ENCODE data around the gene ABCA3. TPM values are rescaled to one million over a fixed set of nuclear protein-coding genes. Genes with fewer than 3 reads are reported as not detected.

Gene ABCA3
- total and polyA plus RNA-seq, 2 of the 8 experiments (the other 6 are each of a cell fraction or from before 2014, with no cell fraction given): 5.7 to 7.9 TPM

GRCh38 chr16:2226245-2226793, 114.2 kb downstream of the ABCA3 start (continued):
- TF ChIP-seq CTCF (IDR thresholded peaks at IDR 0.05; ENCODE audit: control extremely low read depth in 1 of 3, insufficient read depth in 1 of 3, low read depth in 1 of 3, low read length in 3 of 3) (no peak), POLR2A (IDR thresholded peaks at IDR 0.05; ENCODE audit: control extremely low read depth in 1 of 2, low read depth in 2 of 2, low read length in 2 of 2) (no peak), CHD2 (IDR thresholded peaks at IDR 0.05; ENCODE audit: low read length) (no peak)

MicroRNAs within 50 kb of the gene (microRNA counts, 767-probe panel; counts per million panel counts)
- 879 counts per million, percentile 95 among the panel's probes with 10 or more counts for microRNA hsa-miR-940

Small RNA genes within 50 kb of the gene (microRNA-seq; reads per million reads assigned to microRNA genes)
- gene MIR3677 (ENCODE audit: borderline microRNAs expressed in 2 of 2, borderline number of aligned reads in 2 of 2, borderline replicate concordance in 1 of 2): 0 reads per million in 2 experiments
- gene MIR4717 (ENCODE audit: borderline microRNAs expressed in 2 of 2, borderline number of aligned reads in 2 of 2, borderline replicate concordance in 1 of 2): 0 reads per million in 2 experiments

Small RNA genes within 50 kb of the gene (small RNA-seq; reads per million reads assigned to genes)
- gene MIR3677 (ENCODE audit: insufficient read depth): 0.86 reads per million
- not detected for gene MIR4717 (ENCODE audit: insufficient read depth)

Other genes starting within 250 kb of the ABCA3 start
- gene PKD1, start 204.8 kb downstream of the ABCA3 start, total RNA-seq (2021; fragmentation: NEBNext Ultra II Directional; extraction: Animal tissue kit (Norgen Biotek cat#: 25700)): 52.7 and 63.5 TPM in 2 replicates
- gene PKD1, start 204.8 kb downstream of the ABCA3 start, polyA plus RNA-seq (2011; rRNA removed): 40.6 and 59.4 TPM in 2 replicates
- gene RAB26, start 192.1 kb downstream of the ABCA3 start, total RNA-seq (2021; fragmentation: NEBNext Ultra II Directional; extraction: Animal tissue kit (Norgen Biotek cat#: 25700)): 4.3 and 5.3 TPM in 2 replicates
- gene RAB26, start 192.1 kb downstream of the ABCA3 start, polyA plus RNA-seq (2011; rRNA removed): 5.4 and 6.6 TPM in 2 replicates
- gene TRAF7, start 184.9 kb downstream of the ABCA3 start, total RNA-seq (2021; fragmentation: NEBNext Ultra II Directional; extraction: Animal tissue kit (Norgen Biotek cat#: 25700)): 148 and 155 TPM in 2 replicates
- 96.8 and 140 TPM in 2 replicates for gene TRAF7, start 184.9 kb downstream of the ABCA3 start, polyA plus RNA-seq (2011; rRNA removed)
- 6.4 and 6.5 TPM in 2 replicates for gene CASKIN1, start 144.1 kb downstream of the ABCA3 start, total RNA-seq (2021; fragmentation: NEBNext Ultra II Directional; extraction: Animal tissue kit (Norgen Biotek cat#: 25700))
- gene CASKIN1, start 144.1 kb downstream of the ABCA3 start, polyA plus RNA-seq (2011; rRNA removed): 1.2 and 2.7 TPM in 2 replicates
- gene MLST8, start 135.3 kb downstream of the ABCA3 start, total RNA-seq (2021; fragmentation: NEBNext Ultra II Directional; extraction: Animal tissue kit (Norgen Biotek cat#: 25700)): 67.6 and 69.6 TPM in 2 replicates
- gene MLST8, start 135.3 kb downstream of the ABCA3 start, polyA plus RNA-seq (2011; rRNA removed): 321 and 440 TPM in 2 replicates
- 6.1 and 8.5 TPM in 2 replicates for gene BRICD5, start 129.9 kb downstream of the ABCA3 start, total RNA-seq (2021; fragmentation: NEBNext Ultra II Directional; extraction: Animal tissue kit (Norgen Biotek cat#: 25700))
- gene BRICD5, start 129.9 kb downstream of the ABCA3 start, polyA plus RNA-seq (2011; rRNA removed): 8.6 and 14.2 TPM in 2 replicates
- gene PGP, start 125.9 kb downstream of the ABCA3 start, total RNA-seq (2021; fragmentation: NEBNext Ultra II Directional; extraction: Animal tissue kit (Norgen Biotek cat#: 25700)): 30.9 and 32.6 TPM in 2 replicates
- gene PGP, start 125.9 kb downstream of the ABCA3 start, polyA plus RNA-seq (2011; rRNA removed): 55.9 and 63.9 TPM in 2 replicates
- gene E4F1, start 117.1 kb downstream of the ABCA3 start, total RNA-seq (2021; fragmentation: NEBNext Ultra II Directional; extraction: Animal tissue kit (Norgen Biotek cat#: 25700)): 21.9 and 22.2 TPM in 2 replicates
- 27.0 and 34.2 TPM in 2 replicates for gene E4F1, start 117.1 kb downstream of the ABCA3 start, polyA plus RNA-seq (2011; rRNA removed)
- gene DNASE1L2, start 104.3 kb downstream of the ABCA3 start, total RNA-seq (2021; fragmentation: NEBNext Ultra II Directional; extraction: Animal tissue kit (Norgen Biotek cat#: 25700)): 0.19 and 0.35 TPM in 2 replicates
- gene DNASE1L2, start 104.3 kb downstream of the ABCA3 start, polyA plus RNA-seq (2011; rRNA removed): 0.75 and 0.97 TPM in 2 replicates
- gene ECI1, start 89.1 kb downstream of the ABCA3 start, total RNA-seq (2021; fragmentation: NEBNext Ultra II Directional; extraction: Animal tissue kit (Norgen Biotek cat#: 25700)): 79.5 and 80.0 TPM in 2 replicates
- 151 and 154 TPM in 2 replicates for gene ECI1, start 89.1 kb downstream of the ABCA3 start, polyA plus RNA-seq (2011; rRNA removed)
- gene RNPS1, start 72.6 kb downstream of the ABCA3 start, total RNA-seq (2021; fragmentation: NEBNext Ultra II Directional; extraction: Animal tissue kit (Norgen Biotek cat#: 25700)): 330 and 357 TPM in 2 replicates
- 350 and 516 TPM in 2 replicates for gene RNPS1, start 72.6 kb downstream of the ABCA3 start, polyA plus RNA-seq (2011; rRNA removed)
- gene CCNF, start 88.7 kb upstream of the ABCA3 start, total RNA-seq (2021; fragmentation: NEBNext Ultra II Directional; extraction: Animal tissue kit (Norgen Biotek cat#: 25700)): 54.3 and 55.9 TPM in 2 replicates
- gene CCNF, start 88.7 kb upstream of the ABCA3 start, polyA plus RNA-seq (2011; rRNA removed): 15.4 and 25.5 TPM in 2 replicates
- 54.2 and 54.6 TPM in 2 replicates for gene TEDC2, start 119.4 kb upstream of the ABCA3 start, total RNA-seq (2021; fragmentation: NEBNext Ultra II Directional; extraction: Animal tissue kit (Norgen Biotek cat#: 25700))
- gene TEDC2, start 119.4 kb upstream of the ABCA3 start, polyA plus RNA-seq (2011; rRNA removed): 55.6 and 71.2 TPM in 2 replicates
- gene NTN3, start 130.6 kb upstream of the ABCA3 start, total RNA-seq (2021; fragmentation: NEBNext Ultra II Directional; extraction: Animal tissue kit (Norgen Biotek cat#: 25700)): 0.34 and 0.52 TPM in 2 replicates
- 0.30 and 0.74 TPM in 2 replicates for gene NTN3, start 130.6 kb upstream of the ABCA3 start, polyA plus RNA-seq (2011; rRNA removed)
- 18.6 and 21.5 TPM in 2 replicates for gene TBC1D24, start 134.4 kb upstream of the ABCA3 start, total RNA-seq (2021; fragmentation: NEBNext Ultra II Directional; extraction: Animal tissue kit (Norgen Biotek cat#: 25700))
- 8.7 and 13.3 TPM in 2 replicates for gene TBC1D24, start 134.4 kb upstream of the ABCA3 start, polyA plus RNA-seq (2011; rRNA removed)
- 176 and 199 TPM in 2 replicates for gene ATP6V0C, start 173.2 kb upstream of the ABCA3 start, total RNA-seq (2021; fragmentation: NEBNext Ultra II Directional; extraction: Animal tissue kit (Norgen Biotek cat#: 25700))
- gene ATP6V0C, start 173.2 kb upstream of the ABCA3 start, polyA plus RNA-seq (2011; rRNA removed): 125 and 218 TPM in 2 replicates
- 43.0 and 45.0 TPM in 2 replicates for gene AMDHD2, start 179.6 kb upstream of the ABCA3 start, total RNA-seq (2021; fragmentation: NEBNext Ultra II Directional; extraction: Animal tissue kit (Norgen Biotek cat#: 25700))
- gene AMDHD2, start 179.6 kb upstream of the ABCA3 start, polyA plus RNA-seq (2011; rRNA removed): 54.6 and 77.1 TPM in 2 replicates
- not detected in 2 replicates for gene CEMP1, start 190.7 kb upstream of the ABCA3 start, total RNA-seq (2021; fragmentation: NEBNext Ultra II Directional; extraction: Animal tissue kit (Norgen Biotek cat#: 25700))
- gene CEMP1, start 190.7 kb upstream of the ABCA3 start, polyA plus RNA-seq (2011; rRNA removed): 0.08 TPM in 1 of 2 replicates, not detected in the other
- 27.8 and 28.0 TPM in 2 replicates for gene PDPK1, start 197.3 kb upstream of the ABCA3 start, total RNA-seq (2021; fragmentation: NEBNext Ultra II Directional; extraction: Animal tissue kit (Norgen Biotek cat#: 25700))
- 13.8 and 17.1 TPM in 2 replicates for gene PDPK1, start 197.3 kb upstream of the ABCA3 start, polyA plus RNA-seq (2011; rRNA removed)

All from H1 (cell line).